Peyer's patch (tissue), 4 donors: ENCODE measurements around the gene TRAK2. TPM values are rescaled to one million over a fixed set of nuclear protein-coding genes. Genes with fewer than 3 reads are reported as not detected.

Experiments used
- DNase-seq, 3 donors: peaks; one replicate each; pipeline ENCODE4 v3.0.0-alpha.2; 2017 to 2019
- H3K27ac ChIP-seq, 4 donors: fragments of 200-600 bp; sonication (generic); one replicate each; pipeline ENCODE4 v1.5.1; 2016 to 2019
- H3K27me3 ChIP-seq, 2 donors: fragments of 200-600 bp; sonication (generic); one replicate each; pipeline ENCODE4 v1.5.1; 2019
- H3K36me3 ChIP-seq, 3 donors: fragments of 200-600 bp; sonication (generic); one replicate each; pipeline ENCODE4 v1.5.1; 2016 to 2019
- H3K4me1 ChIP-seq, 4 donors: fragments of 200-600 bp; sonication (generic); one replicate each; pipeline ENCODE4 v1.5.1; 2016 to 2019
- H3K4me3 ChIP-seq, 4 donors: fragments of 200-600 bp; sonication (generic); 1 replicate in 3 of 4; 2 replicates in 1 of 4; pipeline ENCODE4 v1.5.1; 2016 to 2019; ENCODE audit warnings: mild to moderate bottlenecking in 1 of 4
- H3K9me3 ChIP-seq, 4 donors: fragments of 200-600 bp; sonication (generic); one replicate each; pipeline ENCODE4 v1.5.1; 2016 to 2019; ENCODE audit warnings: mild to moderate bottlenecking in 1 of 4
- CTCF ChIP-seq, 6 experiments: fragments of 450-650 bp in 4 of 6; fragments of 200-600 bp in 2 of 6; sonication (generic) in 1 of 6; IDR thresholded peaks; one replicate each; pipeline ENCODE4 v1.5.1; 2017 to 2019; ENCODE audit warnings: antibody characterized with exemption in 6 of 6, mild to moderate bottlenecking in 3 of 6, moderate library complexity in 1 of 6
- POLR2A ChIP-seq, 2 donors: fragments of 450-650 bp; IDR thresholded peaks; one replicate each; pipeline ENCODE4 v1.5.1; 2017; ENCODE audit warnings: antibody characterized with exemption in 2 of 2, mild to moderate bottlenecking in 2 of 2, moderate library complexity in 2 of 2
- total RNA-seq, 4 donors: library from RNA; depleted of rRNA; stranded (reverse); fragments of >200 nt; gene quantifications; one replicate each; pipeline ENCODE4 v1.1.0, GENCODE V29; 2016

The TRAK2 gene
- total RNA-seq, 4 donors from 2014 or later: 31.2 to 69.3 (median 47.8) TPM

- Histone ChIP-seq H3K27ac (no peak overlapping the region), H3K4me3 (no peak overlapping the region), H3K9me3 (no peaks in the 10 kb centered on the region), H3K4me1 (no peaks in the 10 kb centered on the region), H3K36me3 (peaks cover 0 to 3% (median 0%) of the 10 kb centered on the region in 3 donors), H3K27me3 (no peaks in the 10 kb centered on the region)
- DNase-seq: no peak
- TF ChIP-seq POLR2A (IDR thresholded peaks at IDR 0.05) (no peak), CTCF (IDR thresholded peaks at IDR 0.05) (no peak)
These were observed 102.5 kb downstream of the TRAK2 start for GRCh38 chr2:201348758-201349157.

GRCh38 chr2:201347138-201347537 is 104.1 kb downstream of the TRAK2 start:
- no peaks in the 10 kb centered on the region for H3K27me3 ChIP-seq
- H3K9me3 ChIP-seq: no peaks in the 10 kb centered on the region
- no peak overlapping the region for H3K4me3 ChIP-seq
- peaks cover 0 to 3% (median 0%) of the 10 kb centered on the region in 3 donors for H3K36me3 ChIP-seq
- DNase-seq: no peak
- H3K4me1 ChIP-seq: no peaks in the 10 kb centered on the region
- no peak for TF ChIP-seq CTCF (IDR thresholded peaks at IDR 0.05)
- TF ChIP-seq POLR2A (IDR thresholded peaks at IDR 0.05): no peak
- H3K27ac ChIP-seq: no peak overlapping the region

- H3K4me1 ChIP-seq: no peaks in the 10 kb centered on the region
- H3K9me3 ChIP-seq: no peaks in the 10 kb centered on the region
- no peak for TF ChIP-seq CTCF (IDR thresholded peaks at IDR 0.05)
- no peak for TF ChIP-seq POLR2A (IDR thresholded peaks at IDR 0.05)
- H3K4me3 ChIP-seq: no peak overlapping the region
- H3K27ac ChIP-seq: no peak overlapping the region
- no peaks in the 10 kb centered on the region for H3K36me3 ChIP-seq
- DNase-seq: no peak
- H3K27me3 ChIP-seq: no peaks in the 10 kb centered on the region
These were observed 105.5 kb downstream of the TRAK2 start for GRCh38 chr2:201345625-201346213.

GRCh38 chr2:201344663-201345366 is 106.4 kb downstream of the TRAK2 start:
- no peak for DNase-seq
- no peaks in the 10 kb centered on the region for H3K27me3 ChIP-seq
- no peak overlapping the region for H3K4me3 ChIP-seq
- no peaks in the 10 kb centered on the region for H3K36me3 ChIP-seq
- H3K9me3 ChIP-seq: no peaks in the 10 kb centered on the region
- TF ChIP-seq CTCF (IDR thresholded peaks at IDR 0.05) (peak in 3 of 6 experiments; percentile 34 to 36 (median 35)), POLR2A (IDR thresholded peaks at IDR 0.05) (no peak)
- H3K27ac ChIP-seq: no peak overlapping the region
- H3K4me1 ChIP-seq: no peaks in the 10 kb centered on the region

GRCh38 chr2:201343559-201343958 is 107.7 kb downstream of the TRAK2 start:
- Histone ChIP-seq H3K4me3 (no peak overlapping the region), H3K4me1 (no peaks in the 10 kb centered on the region), H3K27ac (no peak overlapping the region), H3K9me3 (no peaks in the 10 kb centered on the region), H3K27me3 (no peaks in the 10 kb centered on the region), H3K36me3 (no peaks in the 10 kb centered on the region)
- no peak for DNase-seq
- TF ChIP-seq CTCF (IDR thresholded peaks at IDR 0.05) (no peak), POLR2A (IDR thresholded peaks at IDR 0.05) (no peak)
